ENCODE data around the gene TCF25.
"Not testable (repeated sequence)": the region's sequence is repeated elsewhere in the genome, so short reads cannot be mapped to it uniquely, and the experiment has no call there.

TCF25 gene

GRCh38 chr16:89844739-89845339 lies 28.6 kb upstream of the TCF25 start:
- no peak for DNase-seq

- DNase-seq: no peak
These were observed 28.0 kb upstream of the TCF25 start for GRCh38 chr16:89845417-89845816.

GRCh38 chr16:89847051-89847939 lies 26.1 kb upstream of the TCF25 start:
- DNase-seq: peak; percentile 51

- no peak for DNase-seq
These were observed 25.5 kb upstream of the TCF25 start for GRCh38 chr16:89847940-89848297.

GRCh38 chr16:89848974-89849373 lies 24.4 kb upstream of the TCF25 start:
- no peak for DNase-seq

- DNase-seq: no peak
These were observed 19.9 kb upstream of the TCF25 start for GRCh38 chr16:89853306-89853993.

- DNase-seq: no peak
These were observed 18.0 kb upstream of the TCF25 start for GRCh38 chr16:89855301-89855945.

- no peak for DNase-seq
These were observed 17.4 kb upstream of the TCF25 start for GRCh38 chr16:89855986-89856385.

GRCh38 chr16:89858973-89859614 lies 14.3 kb upstream of the TCF25 start:
- DNase-seq: no peak

- no peak for DNase-seq
These were observed 13.8 kb upstream of the TCF25 start for GRCh38 chr16:89859615-89860007.

GRCh38 chr16:89860747-89861304 lies 12.6 kb upstream of the TCF25 start:
- no peak for DNase-seq

GRCh38 chr16:89861648-89862047 lies 11.7 kb upstream of the TCF25 start:
- no peak for DNase-seq

GRCh38 chr16:89862732-89863131 lies 10.7 kb upstream of the TCF25 start:
- no peak for DNase-seq

- no peak for DNase-seq
These were observed 9.5 kb upstream of the TCF25 start for GRCh38 chr16:89863741-89864526.

- no peak for DNase-seq
These were observed 8.9 kb upstream of the TCF25 start for GRCh38 chr16:89864527-89864820.

GRCh38 chr16:89867918-89868317 lies 5.5 kb upstream of the TCF25 start:
- no peak for DNase-seq

GRCh38 chr16:89869911-89870310 lies 3.5 kb upstream of the TCF25 start:
- DNase-seq: no peak

- DNase-seq: no peak
These were observed 3.0 kb upstream of the TCF25 start for GRCh38 chr16:89870440-89870839.

- no peak for DNase-seq
These were observed 1.5 kb upstream of the TCF25 start for GRCh38 chr16:89871895-89872294.

GRCh38 chr16:89873972-89874689 lies 739 bp downstream of the TCF25 start:
- DNase-seq: peak; percentile 68

- DNase-seq: not testable (repeated sequence)
These were observed 5.7 kb downstream of the TCF25 start for GRCh38 chr16:89879123-89879522.

All from NCI-H2029 (cell line).